Transverse colon (tissue), 3 donors: ENCODE results near the gene STAB1.

Experiments used
- EP300 ChIP-seq: sonication (generic); formaldehyde crosslinking; IDR thresholded peaks from one replicate; pipeline ENCODE4 v1.6.1; 2017; ENCODE audit warnings: antibody characterized with exemption, low read depth
- POLR2A ChIP-seq: fragments of 450-650 bp; IDR thresholded peaks from one replicate; pipeline ENCODE4 v1.6.1; 2016; ENCODE audit warnings: antibody characterized with exemption, mild to moderate bottlenecking, moderate library complexity
- TF ChIP-seq, protein P1 (sequence below), 5 experiments: fragments of 200-600 bp in 3 of 5; fragments of 450-650 bp in 2 of 5; sonication (generic) in 3 of 5; IDR thresholded peaks; 1 replicate in 2 of 5; 2 replicates in 3 of 5; pipeline ENCODE4 v1.5.1; 2016 to 2017; ENCODE audit warnings: antibody characterized with exemption in 5 of 5, inconsistent platforms in 3 of 5, mild to moderate bottlenecking in 2 of 5, moderate library complexity in 1 of 5

- TF ChIP-seq, protein P1, sequence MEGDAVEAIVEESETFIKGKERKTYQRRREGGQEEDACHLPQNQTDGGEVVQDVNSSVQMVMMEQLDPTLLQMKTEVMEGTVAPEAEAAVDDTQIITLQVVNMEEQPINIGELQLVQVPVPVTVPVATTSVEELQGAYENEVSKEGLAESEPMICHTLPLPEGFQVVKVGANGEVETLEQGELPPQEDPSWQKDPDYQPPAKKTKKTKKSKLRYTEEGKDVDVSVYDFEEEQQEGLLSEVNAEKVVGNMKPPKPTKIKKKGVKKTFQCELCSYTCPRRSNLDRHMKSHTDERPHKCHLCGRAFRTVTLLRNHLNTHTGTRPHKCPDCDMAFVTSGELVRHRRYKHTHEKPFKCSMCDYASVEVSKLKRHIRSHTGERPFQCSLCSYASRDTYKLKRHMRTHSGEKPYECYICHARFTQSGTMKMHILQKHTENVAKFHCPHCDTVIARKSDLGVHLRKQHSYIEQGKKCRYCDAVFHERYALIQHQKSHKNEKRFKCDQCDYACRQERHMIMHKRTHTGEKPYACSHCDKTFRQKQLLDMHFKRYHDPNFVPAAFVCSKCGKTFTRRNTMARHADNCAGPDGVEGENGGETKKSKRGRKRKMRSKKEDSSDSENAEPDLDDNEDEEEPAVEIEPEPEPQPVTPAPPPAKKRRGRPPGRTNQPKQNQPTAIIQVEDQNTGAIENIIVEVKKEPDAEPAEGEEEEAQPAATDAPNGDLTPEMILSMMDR (IDR thresholded peaks at IDR 0.05) = no peak
- TF ChIP-seq POLR2A (no peak), EP300 (no peak)
Measured at GRCh38 chr3:52534281-52535183, 39.4 kb downstream of the STAB1 start.
